Activated CD4-positive, alpha-beta memory T cell treated with anti-CD3 and anti-CD28 coated beads, Interleukin-2, amount 10 ng/mL, durations not matched to agents 7 days and 5 days (primary cell): ENCODE measurements around the gene RAET1L. TPM values are rescaled to one million over a fixed set of nuclear protein-coding genes. Genes with fewer than 3 reads are reported as not detected.
"Not testable (repeated sequence)": the region's sequence is repeated elsewhere in the genome, so short reads cannot be mapped to it uniquely, and the experiment has no call there.

Experiments
- CTCF ChIA-PET: fragments of 350-600 bp; sonication (Branson Sonifier 250); formaldehyde crosslinking; loops from one replicate; lab custom pipeline; 2021; ENCODE audit warnings: antibody characterized with exemption, inconsistent platforms; lab: Charles Lee
- POLR2A ChIA-PET: fragments of 350-600 bp; sonication (Branson Sonifier 250); formaldehyde crosslinking; loops from one replicate; lab custom pipeline; 2021; ENCODE audit warnings: antibody characterized with exemption; lab: Charles Lee
- DNase-seq: peaks from one replicate; pipeline ENCODE4 v3.0.0-alpha.2; 2020
- H3K27ac Mint-ChIP-seq: one replicate; pipeline ENCODE4 v1.8.0; 2021; ENCODE audit warnings: mild to moderate bottlenecking, mixed read lengths
- H3K27me3 Mint-ChIP-seq: one replicate; pipeline ENCODE4 v1.8.0; 2021; ENCODE audit warnings: mixed read lengths
- H3K36me3 Mint-ChIP-seq: one replicate; pipeline ENCODE4 v1.8.0; 2021; ENCODE audit warnings: low read depth, mixed read lengths
- H3K4me1 Mint-ChIP-seq: one replicate; pipeline ENCODE4 v1.8.0; 2021; ENCODE audit warnings: mixed read lengths
- H3K4me3 Mint-ChIP-seq: one replicate; pipeline ENCODE4 v1.8.0; 2021; ENCODE audit warnings: mild to moderate bottlenecking, mixed read lengths
- H3K9me3 Mint-ChIP-seq: one replicate; pipeline ENCODE4 v1.8.0; 2021; ENCODE audit warnings: mixed read lengths
- total RNA-seq, 2 experiments: library from RNA; stranded (reverse); gene quantifications; one replicate each; pipeline ENCODE4 v1.2.3, GENCODE V29; 2021

RAET1L gene
- total RNA-seq, 2 experiments from 2014 or later, result not detected

- H3K27me3 Mint-ChIP-seq, result peaks cover 88% of the 10 kb centered on the region
- not testable (repeated sequence) for H3K27ac Mint-ChIP-seq, H3K9me3 Mint-ChIP-seq
- CTCF ChIA-PET, result interaction anchor here (1.2 to 1.7 kb wide), 6 partner anchors 16 to 89 kb away, joined by 3 to 5 read pairs (median 4); no protein-coding TSS in a partner anchor
- peak; percentile 38 for DNase-seq
- peak overlapping the region; percentile 60 for H3K4me3 Mint-ChIP-seq
- H3K36me3 Mint-ChIP-seq, result peaks cover 15% of the 10 kb centered on the region
- H3K4me1 Mint-ChIP-seq, result peaks cover 34% of the 10 kb centered on the region
- POLR2A ChIA-PET, result interaction anchor here (0.9 to 1.1 kb wide), 3 partner anchors 9 to 30 kb away, joined by 3 read pairs; no protein-coding TSS in a partner anchor
Measured at GRCh38 chr6:149991472-149991795, 33.9 kb downstream of the RAET1L start.

DNA sequence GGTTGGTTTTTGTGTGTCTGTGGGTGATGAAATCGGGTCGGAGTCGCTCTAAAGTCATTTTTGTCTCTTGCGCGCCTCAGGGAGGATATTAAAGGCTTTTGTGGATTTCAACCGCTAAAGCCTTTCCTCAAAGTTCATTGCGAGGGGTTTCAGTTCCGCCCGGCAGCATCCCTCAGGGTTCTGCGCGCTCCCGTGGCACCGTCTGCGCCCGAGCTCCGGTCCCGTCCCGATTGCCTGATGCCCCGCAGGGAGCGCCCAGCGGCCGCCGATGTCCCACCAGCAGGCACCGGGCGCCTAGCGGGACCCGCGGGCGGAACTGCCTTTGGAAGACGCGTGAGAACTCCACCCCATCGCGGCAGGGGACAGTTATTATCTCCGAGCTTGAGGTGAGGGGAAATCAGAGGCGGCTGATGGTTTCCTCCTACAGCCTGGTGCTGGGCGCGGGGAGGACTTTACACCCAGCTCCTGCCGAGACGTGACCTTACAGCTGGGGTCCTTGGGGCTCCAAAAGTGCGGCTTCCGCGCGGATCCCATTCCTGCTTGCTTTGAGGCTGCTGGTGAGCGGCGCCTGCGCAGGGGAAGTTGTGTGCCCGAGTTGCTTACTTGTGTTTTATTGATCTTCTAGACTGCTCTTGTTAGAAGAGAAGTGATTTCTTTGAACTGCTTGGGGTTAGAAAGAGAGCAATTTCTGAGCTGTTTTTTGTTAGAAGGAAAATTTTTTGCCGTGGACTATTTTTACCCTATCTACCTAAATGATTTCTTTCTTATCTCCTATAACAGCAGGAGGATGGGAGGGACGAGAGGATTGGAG lies 34.5 kb downstream of the RAET1L start:
- peak; percentile 39 for DNase-seq
- Mint-ChIP-seq H3K27me3 (peaks cover 89% of the 10 kb centered on the region), H3K27ac (no peak overlapping the region), H3K9me3 (peaks cover 7% of the 10 kb centered on the region), H3K4me3 (peak overlapping the region; percentile 60), H3K4me1 (peaks cover 34% of the 10 kb centered on the region), H3K36me3 (peaks cover 15% of the 10 kb centered on the region)
- CTCF ChIA-PET, result interaction anchor here (1.2 to 1.6 kb wide), 4 partner anchors 16 to 90 kb away, joined by 3 to 4 read pairs (median 4); no protein-coding TSS in a partner anchor
- POLR2A ChIA-PET, result interaction anchor here (0.9 to 1.1 kb wide), 4 partner anchors 9 to 38 kb away, joined by 3 read pairs; no protein-coding TSS in a partner anchor

DNA sequence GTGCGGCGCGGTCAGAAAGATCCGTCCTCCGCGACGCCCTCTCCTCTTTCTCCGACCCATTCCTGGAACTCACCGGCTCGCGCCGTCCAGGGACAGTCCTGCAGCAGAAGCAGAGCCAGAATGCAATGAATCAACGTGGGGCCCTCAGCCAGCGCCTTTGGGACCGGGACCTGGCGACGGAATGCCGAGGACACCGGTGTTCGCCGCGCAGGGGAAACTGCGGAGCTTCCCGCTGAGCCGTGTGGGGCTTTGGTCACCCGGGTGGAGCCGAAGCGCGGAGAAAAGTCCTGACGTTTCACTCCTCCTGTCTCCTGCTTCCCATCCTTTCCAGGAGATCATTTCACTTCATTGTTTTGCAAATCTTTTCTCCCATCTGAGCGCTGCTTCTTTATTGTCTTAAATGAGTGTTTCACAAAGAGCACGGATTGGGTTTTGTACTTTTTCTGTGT lies 35.1 kb downstream of the RAET1L start:
- ChIA-PET POLR2A (interaction anchor here (1.0 to 1.1 kb wide), 2 partner anchors 10 to 37 kb away, joined by 3 read pairs; no protein-coding TSS in a partner anchor), CTCF (interaction anchor here (1.2 to 1.6 kb wide), 3 partner anchors 17 to 91 kb away, joined by 3 to 4 read pairs (median 3); no protein-coding TSS in a partner anchor)
- peaks cover 34% of the 10 kb centered on the region for H3K4me1 Mint-ChIP-seq
- DNase-seq, result peak; percentile 15
- peaks cover 7% of the 10 kb centered on the region for H3K9me3 Mint-ChIP-seq
- no peak overlapping the region for H3K27ac Mint-ChIP-seq
- peaks cover 15% of the 10 kb centered on the region for H3K36me3 Mint-ChIP-seq
- H3K27me3 Mint-ChIP-seq, result peaks cover 90% of the 10 kb centered on the region
- peak overlapping the region; percentile 60 for H3K4me3 Mint-ChIP-seq

- Mint-ChIP-seq H3K4me1 (peaks cover 34% of the 10 kb centered on the region), H3K36me3 (peaks cover 15% of the 10 kb centered on the region), H3K9me3 (peaks cover 7% of the 10 kb centered on the region), H3K27me3 (peaks cover 90% of the 10 kb centered on the region), H3K27ac (no peak overlapping the region), H3K4me3 (no peak overlapping the region)
- CTCF ChIA-PET, result no interaction called here
- POLR2A ChIA-PET, result no interaction called here
- DNase-seq, result no peak
Measured at GRCh38 chr6:149988550-149989346, 36.6 kb downstream of the RAET1L start.

DNA sequence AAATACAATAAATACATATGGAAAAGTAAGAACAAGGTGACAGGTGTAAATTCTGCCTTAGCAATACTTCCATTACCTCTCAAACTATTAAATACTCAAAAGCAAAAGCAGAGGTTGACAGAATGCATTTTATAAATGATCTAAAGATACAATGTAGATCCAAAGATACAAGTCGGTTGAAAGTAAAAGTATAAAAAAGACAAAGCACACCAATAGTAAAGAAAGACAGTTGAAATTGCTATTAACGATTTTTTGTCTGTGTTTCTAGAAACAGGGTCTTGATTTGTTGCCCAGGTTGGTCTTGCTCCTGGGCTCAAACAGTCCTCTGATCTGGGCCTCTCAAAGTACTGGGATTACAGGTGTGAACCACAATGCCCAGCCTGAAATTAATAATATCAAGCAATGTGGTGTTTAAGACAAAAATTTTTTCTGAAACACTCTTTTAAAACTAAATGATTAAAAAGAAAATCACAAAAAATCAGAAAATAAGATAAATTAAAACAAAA lies 37.7 kb downstream of the RAET1L start:
- Mint-ChIP-seq H3K27ac (no peak overlapping the region), H3K4me3 (no peak overlapping the region), H3K36me3 (peaks cover 15% of the 10 kb centered on the region), H3K27me3 (peaks cover 85% of the 10 kb centered on the region), H3K9me3 (peaks cover 7% of the 10 kb centered on the region), H3K4me1 (peaks cover 34% of the 10 kb centered on the region)
- POLR2A ChIA-PET, result no interaction called here
- no peak for DNase-seq
- CTCF ChIA-PET, result no interaction called here

GRCh38 chr6:149985481-149985937 lies 39.8 kb downstream of the RAET1L start:
- Mint-ChIP-seq H3K27me3 (peaks cover 81% of the 10 kb centered on the region), H3K27ac (no peak overlapping the region), H3K36me3 (peaks cover 14% of the 10 kb centered on the region), H3K4me1 (peaks cover 24% of the 10 kb centered on the region), H3K9me3 (peaks cover 7% of the 10 kb centered on the region), H3K4me3 (no peak overlapping the region)
- ChIA-PET POLR2A (no interaction called here), CTCF (no interaction called here)
- DNase-seq, result peak; percentile 13

GRCh38 chr6:149984773-149985172 lies 40.6 kb downstream of the RAET1L start:
- DNase-seq, result no peak
- Mint-ChIP-seq H3K9me3 (peaks cover 7% of the 10 kb centered on the region), H3K4me1 (peaks cover 16% of the 10 kb centered on the region), H3K4me3 (no peak overlapping the region), H3K36me3 (peaks cover 12% of the 10 kb centered on the region), H3K27ac (no peak overlapping the region), H3K27me3 (peaks cover 77% of the 10 kb centered on the region)
- ChIA-PET CTCF (interaction anchor here (1.3 kb wide), 1 partner anchor 25 kb away, joined by 3 read pairs; no protein-coding TSS in a partner anchor), POLR2A (no interaction called here)

DNA sequence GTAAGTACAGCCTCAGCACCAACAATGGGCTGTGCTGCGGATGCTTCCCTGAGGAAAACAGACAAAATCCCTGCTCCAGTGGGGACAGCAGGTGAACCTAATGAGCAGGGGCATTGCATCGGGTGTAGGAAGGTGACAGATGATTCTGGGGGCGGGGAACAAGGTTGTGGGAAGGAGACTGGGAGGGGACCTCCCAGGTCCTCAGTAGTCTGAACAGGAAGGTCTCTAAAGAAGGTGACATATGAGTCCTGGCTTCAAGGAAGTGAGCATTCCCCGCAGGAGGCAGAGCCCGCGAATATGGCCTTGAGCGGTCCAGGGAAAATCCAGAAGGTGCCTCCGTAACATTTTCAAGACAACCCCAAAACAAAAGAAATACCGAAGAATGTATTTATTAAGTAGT lies 42.2 kb downstream of the RAET1L start:
- DNase-seq, result peak; percentile 13
- Mint-ChIP-seq H3K36me3 (peaks cover 2% of the 10 kb centered on the region), H3K27ac (no peak overlapping the region), H3K4me1 (peaks cover 5% of the 10 kb centered on the region), H3K27me3 (peaks cover 74% of the 10 kb centered on the region), H3K4me3 (no peak overlapping the region), H3K9me3 (peaks cover 2% of the 10 kb centered on the region)
- ChIA-PET CTCF (interaction anchor here (1.3 kb wide), 1 partner anchor 27 kb away, joined by 3 read pairs; no protein-coding TSS in a partner anchor), POLR2A (no interaction called here)

DNA sequence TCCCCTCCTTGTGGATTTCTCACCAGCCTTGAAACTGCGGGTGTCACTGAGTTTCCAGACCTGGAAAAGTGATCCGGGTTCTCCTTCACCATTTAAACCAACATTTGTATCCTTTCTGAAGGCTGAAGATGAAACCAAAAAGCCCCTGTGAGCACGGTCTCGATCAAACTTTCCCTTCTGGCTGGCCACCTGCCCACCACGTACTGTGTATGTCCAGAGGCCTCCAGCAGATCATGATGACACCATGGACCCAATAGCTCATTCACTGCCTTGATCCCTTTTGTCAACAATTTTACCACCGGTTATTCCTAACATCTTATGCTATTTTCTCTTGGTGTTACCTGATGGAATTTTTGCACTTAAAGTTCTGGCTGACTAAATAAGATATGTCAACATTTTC lies 46.0 kb downstream of the RAET1L start:
- H3K4me3 Mint-ChIP-seq, result no peak overlapping the region
- H3K27me3 Mint-ChIP-seq, result peaks cover 72% of the 10 kb centered on the region
- H3K36me3 Mint-ChIP-seq, result no peaks in the 10 kb centered on the region
- no peaks in the 10 kb centered on the region for H3K9me3 Mint-ChIP-seq
- no peak for DNase-seq
- peaks cover 8% of the 10 kb centered on the region for H3K4me1 Mint-ChIP-seq
- no peak overlapping the region for H3K27ac Mint-ChIP-seq
- ChIA-PET CTCF (no interaction called here), POLR2A (no interaction called here)

DNA sequence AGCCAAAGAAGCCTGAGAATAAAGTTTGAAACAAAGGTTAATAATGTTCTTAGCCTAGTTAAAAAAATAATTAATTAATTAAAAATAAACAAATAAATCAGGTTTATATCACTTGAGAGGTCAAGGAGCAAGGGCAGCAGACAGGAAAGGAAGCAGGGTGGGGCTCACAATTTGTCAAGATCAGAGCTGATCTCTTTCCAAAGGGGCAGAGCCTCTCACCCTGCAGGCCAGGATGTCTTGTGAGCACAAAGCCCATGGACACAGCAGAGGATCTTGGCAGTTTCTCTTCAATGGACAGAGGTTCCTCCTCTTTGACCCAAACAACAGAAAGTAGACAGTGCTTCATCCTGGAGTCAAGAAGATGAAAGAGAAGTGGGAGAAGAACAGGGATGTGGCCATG lies 46.7 kb downstream of the RAET1L start:
- ChIA-PET CTCF (no interaction called here), POLR2A (no interaction called here)
- Mint-ChIP-seq H3K9me3 (no peaks in the 10 kb centered on the region), H3K4me3 (no peak overlapping the region), H3K27ac (no peak overlapping the region), H3K36me3 (no peaks in the 10 kb centered on the region), H3K27me3 (peaks cover 77% of the 10 kb centered on the region), H3K4me1 (peaks cover 9% of the 10 kb centered on the region)
- no peak for DNase-seq

GRCh38 chr6:149977221-149977620 lies 48.1 kb downstream of the RAET1L start:
- no peak overlapping the region for H3K27ac Mint-ChIP-seq
- POLR2A ChIA-PET, result no interaction called here
- CTCF ChIA-PET, result no interaction called here

GRCh38 chr6:149975400-149975799 lies 49.9 kb downstream of the RAET1L start:
- Mint-ChIP-seq H3K36me3 (no peaks in the 10 kb centered on the region), H3K27ac (no peak overlapping the region), H3K9me3 (no peaks in the 10 kb centered on the region), H3K4me1 (peaks cover 5% of the 10 kb centered on the region), H3K4me3 (no peak overlapping the region), H3K27me3 (peaks cover 77% of the 10 kb centered on the region)
- POLR2A ChIA-PET, result no interaction called here
- CTCF ChIA-PET, result no interaction called here
- no peak for DNase-seq

More at GRCh38 chr6:149977221-149977620, 48.1 kb downstream of the RAET1L start:
- Mint-ChIP-seq H3K4me3 (no peak overlapping the region), H3K27me3 (peaks cover 78% of the 10 kb centered on the region), H3K9me3 (no peaks in the 10 kb centered on the region), H3K4me1 (peaks cover 9% of the 10 kb centered on the region), H3K36me3 (no peaks in the 10 kb centered on the region)
- no peak for DNase-seq
